Nephron progenitor cell (in vitro differentiated cells): ENCODE results near the gene TTLL5.
A peak's percentile ranks its signal among the peaks of the same experiment; 100 is the strongest.

Source experiments
- DNase-seq: peaks from one replicate; pipeline ENCODE4 v3.0.0; 2021
- H3K27ac Mint-ChIP-seq: 2 replicates; pipeline ENCODE4 v1.8.0; 2021; ENCODE audit warnings: mild to moderate bottlenecking, moderate library complexity, mixed read lengths
- H3K27me3 Mint-ChIP-seq: 2 replicates; pipeline ENCODE4 v1.8.0; 2021; ENCODE audit warnings: mild to moderate bottlenecking, low read depth, mixed read lengths; ENCODE audit not compliant: poor library complexity
- H3K36me3 Mint-ChIP-seq: 2 replicates; pipeline ENCODE4 v1.8.0; 2021; ENCODE audit warnings: low read depth, mixed read lengths
- H3K4me1 Mint-ChIP-seq: 2 replicates; pipeline ENCODE4 v1.8.0; 2021; ENCODE audit warnings: mixed read lengths
- H3K4me3 Mint-ChIP-seq: 2 replicates; pipeline ENCODE4 v1.8.0; 2021; ENCODE audit warnings: mild to moderate bottlenecking, moderate library complexity, mixed read lengths
- H3K9me3 Mint-ChIP-seq: 2 replicates; pipeline ENCODE4 v1.8.0; 2021; ENCODE audit warnings: mild to moderate bottlenecking, moderate library complexity, mixed read lengths
- CTCF ChIP-seq: fragments of 200-600 bp; sonication (generic); IDR thresholded peaks from 2 replicates; pipeline ENCODE4 v1.5.0; 2021; ENCODE audit warnings: antibody characterized with exemption

Gene TTLL5

GRCh38 chr14:75982266-75983018, 321.4 kb downstream of the TTLL5 start:
- H3K4me3 Mint-ChIP-seq = peak overlapping the region; percentile 88
- peaks cover 58% of the 10 kb centered on the region for H3K4me1 Mint-ChIP-seq
- no peaks in the 10 kb centered on the region for H3K36me3 Mint-ChIP-seq
- H3K9me3 Mint-ChIP-seq = no peaks in the 10 kb centered on the region
- no peak overlapping the region for H3K27ac Mint-ChIP-seq
- DNase-seq = peak; percentile 88
- peak; percentile 54 for TF ChIP-seq CTCF
- peaks cover 43% of the 10 kb centered on the region for H3K27me3 Mint-ChIP-seq

DNA sequence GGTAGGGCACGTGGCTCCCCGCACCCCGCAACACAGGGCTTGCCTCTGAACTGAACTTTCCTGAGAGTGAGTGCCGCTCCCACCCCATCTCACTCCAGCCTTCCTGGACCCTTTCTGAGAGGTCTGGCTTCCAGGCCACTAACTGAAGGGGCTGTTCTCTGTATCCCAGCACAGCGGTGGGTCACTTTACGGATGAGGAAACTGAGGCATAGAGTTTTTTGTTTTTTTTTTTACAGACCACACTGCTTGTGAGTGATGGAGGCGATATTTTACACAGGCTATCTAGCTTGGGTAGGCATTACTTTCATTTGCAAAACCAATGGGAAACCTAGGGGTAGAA, 321.9 kb downstream of the TTLL5 start:
- Mint-ChIP-seq H3K4me1 (peaks cover 52% of the 10 kb centered on the region), H3K4me3 (peak overlapping the region; percentile 88), H3K36me3 (no peaks in the 10 kb centered on the region), H3K27ac (no peak overlapping the region), H3K9me3 (no peaks in the 10 kb centered on the region), H3K27me3 (peaks cover 40% of the 10 kb centered on the region)
- no peak for TF ChIP-seq CTCF
- no peak for DNase-seq

- Mint-ChIP-seq H3K36me3 (peaks cover 10% of the 10 kb centered on the region), H3K27ac (no peak overlapping the region), H3K4me1 (peaks cover 35% of the 10 kb centered on the region), H3K9me3 (no peaks in the 10 kb centered on the region), H3K4me3 (peak overlapping the region; percentile 99), H3K27me3 (peaks cover 39% of the 10 kb centered on the region)
- DNase-seq = no peak
- TF ChIP-seq CTCF = no peak
Measured at GRCh38 chr14:75984674-75985073, 323.6 kb downstream of the TTLL5 start.

DNA sequence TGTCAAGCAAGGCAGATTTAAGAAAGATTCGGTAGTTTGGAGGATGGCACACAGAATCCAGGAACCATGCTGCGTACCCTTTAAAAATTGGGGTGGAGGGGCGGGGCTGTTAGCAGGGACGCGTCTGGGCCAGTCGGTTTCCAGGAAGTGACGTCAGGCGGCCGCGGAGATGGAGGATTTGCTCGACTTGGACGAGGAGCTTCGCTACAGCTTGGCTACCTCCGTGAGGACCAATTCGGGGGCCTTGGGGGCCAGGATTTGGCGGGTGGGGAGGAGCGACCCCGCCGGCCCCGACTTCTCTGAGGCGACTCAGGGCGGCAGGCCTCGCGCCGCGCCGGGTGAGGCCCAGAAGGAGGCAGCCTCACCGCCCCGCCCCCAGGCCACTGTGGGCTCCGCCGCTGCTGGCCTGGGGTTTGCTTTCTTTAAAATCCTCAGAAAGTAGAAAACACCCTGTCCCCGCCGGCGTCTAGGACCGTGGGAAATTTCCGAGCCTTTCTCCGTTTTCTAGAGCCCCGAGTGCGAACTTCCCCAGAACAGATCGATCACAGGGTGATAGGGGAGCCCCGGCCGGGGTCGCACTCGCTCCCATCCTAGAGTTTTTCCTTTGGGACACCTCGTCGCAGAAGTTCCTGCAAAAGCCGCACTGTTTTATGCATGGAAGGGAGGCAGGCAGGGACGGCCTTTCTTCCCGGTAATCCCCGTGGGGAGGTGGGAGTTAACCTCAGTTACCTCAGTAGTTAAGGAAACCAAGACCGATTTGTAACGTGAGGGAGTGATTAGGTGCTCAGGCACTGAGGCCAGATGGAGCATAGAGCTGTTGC, 324.8 kb downstream of the TTLL5 start, which contains the start of gene IFT43:
Gene IFT43 (plus strand): TSS at position 146 of the 821 bp plus-strand sequence. CDS start 24 bp downstream, at position 170.
- Mint-ChIP-seq H3K9me3 (no peaks in the 10 kb centered on the region), H3K27ac (peak within 1 kb of the TSS; percentile 93), H3K4me3 (peak within 1 kb of the TSS; percentile 99), H3K27me3 (peaks cover 36% of the 10 kb centered on the region), H3K4me1 (peaks cover 24% of the 10 kb centered on the region), H3K36me3 (peaks cover 21% of the 10 kb centered on the region)
- no peak for TF ChIP-seq CTCF
- DNase-seq = peak; percentile 85

DNA sequence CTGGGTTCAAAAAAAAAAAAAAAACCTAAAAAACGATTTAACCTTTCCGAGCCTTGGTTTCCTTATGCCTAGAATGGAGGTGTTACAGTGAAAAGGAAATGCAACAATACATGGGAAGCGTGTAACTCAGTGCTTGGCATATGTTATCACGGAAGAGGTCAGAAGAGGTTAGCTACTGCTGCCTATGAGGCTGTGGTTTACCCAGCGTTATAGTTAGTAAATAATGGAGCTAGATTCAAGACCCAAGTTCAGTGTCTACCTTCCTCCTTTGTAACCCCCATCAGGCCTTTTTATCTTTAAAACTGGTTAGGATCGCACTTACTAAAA, 325.4 kb downstream of the TTLL5 start:
- Mint-ChIP-seq H3K27ac (peak overlapping the region; percentile 93), H3K9me3 (no peaks in the 10 kb centered on the region), H3K4me1 (peaks cover 18% of the 10 kb centered on the region), H3K27me3 (peaks cover 36% of the 10 kb centered on the region), H3K4me3 (peak overlapping the region; percentile 99), H3K36me3 (peaks cover 21% of the 10 kb centered on the region)
- TF ChIP-seq CTCF = no peak
- DNase-seq = no peak
